GM23338 (cell line): ENCODE data around the gene CDC42BPG. TPM values are rescaled to one million over a fixed set of nuclear protein-coding genes. Genes with fewer than 3 reads are reported as not detected.
A peak's percentile ranks its signal among the peaks of the same experiment; 100 is the strongest.
"Not testable (repeated sequence)": the region's sequence is repeated elsewhere in the genome, so short reads cannot be mapped to it uniquely, and the experiment has no call there.

Source experiments
- ATAC-seq: fragments of 200-7000 bp; cut with Tn5 transposase; 3 replicates; pipeline ENCODE4 v1.9.1; 2020
- DNase-seq: peaks from one replicate; pipeline ENCODE4 v3.0.0-alpha.2; 2015; ENCODE audit warnings: low spot score
- H2AFZ ChIP-seq: fragments of 200-600 bp; sonication (generic); 2 replicates; pipeline ENCODE4 v1.8.0; 2016; ENCODE audit warnings: antibody characterized with exemption, mild to moderate bottlenecking, moderate library complexity
- H3F3A ChIP-seq: fragments of 200-600 bp; sonication (generic); replicated peaks from 2 replicates; pipeline ENCODE4 v1.8.0; 2017; ENCODE audit warnings: antibody characterized with exemption, mixed run types, low read depth
- H3K27ac ChIP-seq: fragments of 200-600 bp; sonication (generic); 2 replicates; pipeline ENCODE4 v1.6.1; 2016; ENCODE audit warnings: low read depth
- H3K27me3 ChIP-seq: fragments of 200-600 bp; sonication (generic); 2 replicates; pipeline ENCODE4 v1.8.0; 2016; ENCODE audit warnings: mild to moderate bottlenecking, mixed run types, moderate library complexity; ENCODE audit not compliant: insufficient read depth
- H3K36me3 ChIP-seq: fragments of 200-600 bp; sonication (generic); 2 replicates; pipeline ENCODE4 v1.8.0; 2016; ENCODE audit warnings: mild to moderate bottlenecking; ENCODE audit not compliant: insufficient read depth
- H3K4me1 ChIP-seq: fragments of 200-600 bp; sonication (generic); 2 replicates; pipeline ENCODE4 v1.8.0; 2016; ENCODE audit warnings: mild to moderate bottlenecking, moderate library complexity; ENCODE audit not compliant: insufficient read depth
- H3K4me2 ChIP-seq: fragments of 200-600 bp; sonication (generic); 2 replicates; pipeline ENCODE4 v1.7.1; 2017; ENCODE audit warnings: mixed run types
- H3K4me3 ChIP-seq: fragments of 200-600 bp; sonication (generic); 2 replicates; pipeline ENCODE4 v1.6.1; 2016; ENCODE audit warnings: mixed run types
- H3K79me2 ChIP-seq: fragments of 200-600 bp; sonication (generic); replicated peaks from 2 replicates; pipeline ENCODE4 v1.8.0; 2017; ENCODE audit warnings: mild to moderate bottlenecking; ENCODE audit not compliant: insufficient read depth
- H3K9me2 ChIP-seq: fragments of 200-600 bp; sonication (generic); 2 replicates; pipeline ENCODE4 v1.8.0; 2017; ENCODE audit not compliant: insufficient read depth
- H4K20me1 ChIP-seq: fragments of 200-600 bp; sonication (generic); replicated peaks from 2 replicates; pipeline ENCODE4 v1.8.0; 2017; ENCODE audit warnings: mild to moderate bottlenecking; ENCODE audit not compliant: insufficient read depth
- H3K27ac Mint-ChIP-seq: 2 replicates; pipeline ENCODE4 v1.8.0; 2020; ENCODE audit warnings: inconsistent platforms, mild to moderate bottlenecking, moderate library complexity, mixed read lengths
- H3K27me3 Mint-ChIP-seq: 3 replicates; pipeline ENCODE4 v1.8.0; 2022; ENCODE audit warnings: low read depth, mild to moderate bottlenecking, moderate library complexity, mixed read lengths, inconsistent platforms; ENCODE audit not compliant: insufficient read depth, poor library complexity
- H3K36me3 Mint-ChIP-seq: 3 replicates; pipeline ENCODE4 v1.8.0; 2021; ENCODE audit warnings: low read depth, mild to moderate bottlenecking, inconsistent platforms, moderate library complexity, mixed read lengths
- H3K4me1 Mint-ChIP-seq: 3 replicates; pipeline ENCODE4 v1.8.0; 2020; ENCODE audit warnings: mild to moderate bottlenecking, inconsistent platforms, mixed read lengths
- H3K4me3 Mint-ChIP-seq: 3 replicates; pipeline ENCODE4 v1.8.0; 2021; ENCODE audit warnings: moderate library complexity, mild to moderate bottlenecking, inconsistent platforms, mixed read lengths
- H3K9me3 Mint-ChIP-seq: 3 replicates; pipeline ENCODE4 v1.8.0; 2020; ENCODE audit warnings: moderate library complexity, mild to moderate bottlenecking, inconsistent platforms, mixed read lengths
- CTCF ChIP-seq, 2 experiments: fragments of 200-600 bp in 1 of 2; sonication (generic) in 1 of 2; conservative IDR thresholded peaks; 2 replicates each; pipeline versions ENCODE4 v1.5.1 to v1.6.1; 2016 to 2017; ENCODE audit warnings: antibody characterized with exemption in 2 of 2, low read depth in 2 of 2, mild to moderate bottlenecking in 2 of 2, moderate library complexity in 1 of 2
- ETS1 ChIP-seq: IDR thresholded peaks from 2 replicates; pipeline ENCODE4 v1.6.1; 2016; ENCODE audit warnings: antibody characterized with exemption
- EZH2phosphoT487 ChIP-seq: fragments of 200-600 bp; sonication (generic); IDR thresholded peaks from one replicate; pipeline ENCODE4 v1.8.1; 2018; ENCODE audit warnings: antibody characterized with exemption; ENCODE audit not compliant: unreplicated experiment
- POLR2AphosphoS5 ChIP-seq: IDR thresholded peaks from 2 replicates; pipeline ENCODE4 v1.6.1; 2016; ENCODE audit warnings: antibody characterized with exemption, low read depth
- STAT1 ChIP-seq: IDR thresholded peaks from one replicate; pipeline ENCODE4 v1.6.1; 2016; ENCODE audit warnings: antibody characterized with exemption; ENCODE audit not compliant: unreplicated experiment
- ZNF114 ChIP-seq: fragments of 250-450 bp; sonication (Bioruptor Pico); IDR thresholded peaks from 2 replicates; pipeline ENCODE4 v1.5.0; 2020; ENCODE audit warnings: mild to moderate bottlenecking, moderate library complexity
- ZNF331 ChIP-seq: fragments of 250-450 bp; sonication (Bioruptor Pico); IDR thresholded peaks from 2 replicates; pipeline ENCODE4 v1.5.0; 2020; ENCODE audit warnings: low read depth, mild to moderate bottlenecking, moderate library complexity
- polyA plus RNA-seq: library from polyadenylated mRNA; unstranded; fragments of >200 nt; fragmentation: Nextera tagmentation; extraction: Ambion mirVana; gene quantifications from 2 replicates; pipeline ENCODE4 v1.2.1, GENCODE V29; 2016
- total RNA-seq: library from RNA; depleted of rRNA; stranded (reverse); fragments of >200 nt; shearing (Covaris generic); gene quantifications from 2 replicates; pipeline ENCODE4 v1.2.3, GENCODE V29; 2014

Gene CDC42BPG
- total and polyA plus RNA-seq, 2 experiments from 2014 or later, result 2.3 to 11.6 TPM

- no peaks in the 10 kb centered on the region for H3K9me2 ChIP-seq
- no peaks in the 10 kb centered on the region for H3K36me3 ChIP-seq
- H3K27me3 ChIP-seq, result no peaks in the 10 kb centered on the region
- Mint-ChIP-seq H3K4me3 (no peak overlapping the region), H3K9me3 (no peaks in the 10 kb centered on the region), H3K27ac (no peak overlapping the region), H3K27me3 (peaks cover 15% of the 10 kb centered on the region), H3K36me3 (no peaks in the 10 kb centered on the region), H3K4me1 (peaks cover 27% of the 10 kb centered on the region)
- TF ChIP-seq ZNF114 (no peak), EZH2phosphoT487 (no peak), ZNF331 (CRISPR knock-in tag) (no peak)
- H3K4me1 ChIP-seq, result peaks cover 9% of the 10 kb centered on the region
- no peaks in the 10 kb centered on the region for H4K20me1 ChIP-seq
- peak overlapping the region; percentile 78; the same call in 1 of the 2 replicates for H2AFZ ChIP-seq
- DNase-seq (no peak), ATAC-seq (no peak)
- no peak overlapping the region for H3K27ac ChIP-seq
- no peaks in the 10 kb centered on the region for H3F3A ChIP-seq
- H3K4me3 ChIP-seq, result no peak overlapping the region
- H3K4me2 ChIP-seq, result no peak overlapping the region
- no peaks in the 10 kb centered on the region for H3K79me2 ChIP-seq
Observed at GRCh38 chr11:64848214-64848825, 3.9 kb upstream of the CDC42BPG start.

- Mint-ChIP-seq H3K36me3 (no peaks in the 10 kb centered on the region), H3K27me3 (peaks cover 15% of the 10 kb centered on the region), H3K9me3 (no peaks in the 10 kb centered on the region), H3K27ac (peak overlapping the region; percentile 92; the same call in 1 of the 2 replicates), H3K4me3 (no peak overlapping the region; the same call in 2 of the 3 replicates), H3K4me1 (peaks cover 39% of the 10 kb centered on the region)
- H3K79me2 ChIP-seq, result no peaks in the 10 kb centered on the region
- H3K9me2 ChIP-seq, result no peaks in the 10 kb centered on the region
- peak overlapping the region; percentile 61 for H2AFZ ChIP-seq
- DNase-seq, result peak; percentile 98
- H3K27ac ChIP-seq, result peak overlapping the region; percentile 11; the same call in 1 of the 2 replicates
- peak; percentile 65 for ATAC-seq
- no peaks in the 10 kb centered on the region for H3K27me3 ChIP-seq
- H4K20me1 ChIP-seq, result no peaks in the 10 kb centered on the region
- H3K4me2 ChIP-seq, result peak overlapping the region; percentile 23; the same call in 1 of the 2 replicates
- H3K4me1 ChIP-seq, result peaks cover 15% of the 10 kb centered on the region
- H3K36me3 ChIP-seq, result no peaks in the 10 kb centered on the region
- no peak for TF ChIP-seq POLR2AphosphoS5
- peak; percentile 97 to 98 for TF ChIP-seq CTCF (conservative IDR thresholded peaks at IDR 0.05; ENCODE audit: low read depth in 2 of 2)
- TF ChIP-seq STAT1, result no peak
- TF ChIP-seq ETS1, result no peak
- no peaks in the 10 kb centered on the region for H3F3A ChIP-seq
- H3K4me3 ChIP-seq, result no peak overlapping the region
Observed at GRCh38 chr11:64846998-64847666, 2.7 kb upstream of the CDC42BPG start.

GRCh38 chr11:64845776-64846129, 1.3 kb upstream of the CDC42BPG start:
- peaks cover 12% of the 10 kb centered on the region for H3K4me1 ChIP-seq
- DNase-seq, H3K36me3 Mint-ChIP-seq, H3K79me2 ChIP-seq, H3K27ac Mint-ChIP-seq, H3K4me2 ChIP-seq, H2AFZ ChIP-seq, ATAC-seq, H3K36me3 ChIP-seq, H3K27me3 ChIP-seq, H3K4me3 ChIP-seq, H4K20me1 ChIP-seq, H3F3A ChIP-seq, H3K9me2 ChIP-seq, H3K9me3 Mint-ChIP-seq, H3K27ac ChIP-seq: not testable (repeated sequence)
- peak overlapping the region; percentile 84; the same call in 1 of the 3 replicates for H3K4me3 Mint-ChIP-seq
- peaks cover 35% of the 10 kb centered on the region for H3K4me1 Mint-ChIP-seq
- peaks cover 15% of the 10 kb centered on the region for H3K27me3 Mint-ChIP-seq
